Iris pigment epithelial cell (primary cell): Measurements from ENCODE around the gene MAP3K7.

ENCODE experiments used
- DNase-seq: peaks from one replicate; pipeline ENCODE4 v3.0.0-alpha.2; 2011; ENCODE audit warnings: low read depth

The MAP3K7 gene

DNA sequence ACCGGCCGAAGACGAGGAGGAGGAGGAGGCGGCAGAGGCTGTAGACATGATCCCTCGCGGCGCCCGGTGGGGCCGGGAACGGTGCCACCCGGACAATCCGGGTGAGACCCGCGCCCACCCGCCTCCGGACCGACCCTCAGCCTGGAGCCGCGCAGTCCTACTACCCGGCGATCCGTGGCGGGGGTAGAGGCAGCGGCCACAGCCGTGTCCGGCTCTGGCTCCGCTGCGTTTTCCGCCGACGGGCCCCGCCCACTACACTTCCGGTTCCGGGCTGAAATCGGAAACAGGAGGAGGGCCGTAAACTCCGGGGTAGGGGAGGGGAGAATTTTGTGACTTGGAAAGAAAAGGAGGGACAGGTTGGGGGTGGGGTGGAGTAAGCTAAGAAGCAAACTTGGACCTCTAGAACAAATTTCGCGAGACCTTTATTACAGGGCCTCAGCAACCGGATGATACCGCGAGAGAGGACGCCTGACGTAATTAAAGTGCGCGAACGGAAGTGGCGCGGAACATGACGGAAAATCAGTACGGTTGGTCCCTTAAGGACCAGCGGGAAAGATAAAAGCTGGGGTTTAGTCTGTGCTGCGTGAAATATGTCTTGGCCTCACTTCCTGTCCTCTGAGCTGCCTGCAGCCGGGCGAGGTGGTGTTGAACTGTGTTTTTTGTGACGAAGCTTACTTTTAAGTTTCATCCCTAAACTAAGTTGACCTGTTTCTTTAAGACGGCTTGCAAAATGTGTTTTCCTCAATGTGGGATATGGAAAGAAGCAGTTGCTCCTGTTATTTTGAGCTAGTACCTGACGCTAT is at the start of gene MAP3K7:
Gene MAP3K7, minus strand, starts transcription at position 237 of the 803 bp plus-strand sequence. Its CDS starts 189 bp downstream, at position 48.
- DNase-seq: peak; percentile 96

DNA sequence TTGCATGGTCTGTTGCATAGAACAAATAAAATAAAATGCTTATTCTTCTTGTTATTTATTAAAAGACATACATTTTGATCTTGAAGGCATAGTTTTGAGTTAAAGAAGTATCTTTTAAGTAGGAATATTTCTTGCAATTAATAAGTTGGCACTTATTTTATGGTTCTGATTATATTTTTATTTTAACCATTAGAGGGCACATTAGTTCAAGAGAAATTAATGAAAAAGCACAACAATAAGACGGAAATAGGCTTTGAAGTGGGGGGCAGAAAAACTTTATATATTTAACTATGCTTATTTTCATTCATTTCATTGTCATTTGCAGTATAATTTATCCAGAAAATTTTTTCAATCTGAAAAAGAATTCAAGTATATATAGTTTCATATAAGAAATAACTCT is 44.2 kb upstream of the MAP3K7 start:
- no peak for DNase-seq

DNA sequence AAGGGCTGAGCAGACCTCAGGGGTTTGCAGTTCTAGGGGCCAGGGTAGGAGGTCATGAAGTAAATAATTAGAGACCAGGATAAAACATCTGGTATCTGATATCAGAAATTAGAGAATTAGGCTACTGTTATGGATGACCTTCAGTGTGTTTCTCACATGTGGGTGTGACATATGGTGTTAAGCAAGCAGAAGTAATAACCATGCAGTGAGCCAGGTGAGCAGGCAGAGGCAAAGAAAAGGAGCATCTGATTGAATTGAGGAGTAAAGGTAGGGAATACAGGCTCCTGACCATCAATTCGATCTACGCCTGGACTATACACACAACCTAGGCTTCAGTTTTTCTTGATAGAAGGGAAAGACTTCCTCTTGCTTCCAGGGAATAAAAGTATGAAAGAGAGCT is 34.7 kb upstream of the MAP3K7 start:
- DNase-seq: no peak

DNA sequence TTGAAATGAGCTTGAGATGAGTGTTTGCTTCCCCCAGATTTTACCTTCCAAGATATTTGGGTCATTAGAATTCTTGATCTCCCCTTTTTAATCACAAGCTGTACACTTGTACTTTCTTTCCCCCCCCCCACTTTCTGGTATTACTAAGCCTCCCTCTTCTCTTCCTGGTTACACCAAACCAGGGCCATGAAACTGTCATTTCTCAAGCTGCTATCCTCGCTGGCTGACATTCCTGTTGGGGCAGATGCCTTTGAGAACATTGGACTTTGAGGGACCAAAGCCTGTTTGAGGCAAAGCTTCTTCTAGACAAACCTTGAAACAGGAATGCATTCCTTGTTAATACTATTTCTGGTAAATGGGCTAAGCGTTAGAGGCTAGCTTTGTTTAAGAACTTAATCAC is 32.3 kb upstream of the MAP3K7 start:
- DNase-seq: no peak

DNA sequence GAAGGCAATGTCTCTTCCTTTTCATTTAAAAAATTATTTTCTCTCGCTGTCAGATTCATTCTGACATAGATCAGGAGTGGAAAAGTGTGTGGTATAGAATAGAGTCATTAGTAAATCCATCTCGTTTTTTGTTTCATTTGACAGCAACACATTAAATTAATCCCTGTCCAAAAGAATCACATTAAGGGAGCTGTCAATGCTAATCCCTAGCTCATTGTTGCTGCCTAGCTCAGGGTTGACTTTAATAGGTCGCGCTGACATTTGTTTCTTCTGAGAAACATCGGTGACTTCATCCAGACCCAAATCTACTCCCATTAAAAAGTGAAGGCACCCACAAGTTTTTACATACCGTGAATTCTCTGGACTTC is 25.4 kb upstream of the MAP3K7 start:
- DNase-seq: no peak

GRCh38 chr6:90611543-90612312 is 24.9 kb upstream of the MAP3K7 start:
- no peak for DNase-seq

GRCh38 chr6:90610751-90611542 is 24.1 kb upstream of the MAP3K7 start:
- DNase-seq: peak; percentile 25

DNA sequence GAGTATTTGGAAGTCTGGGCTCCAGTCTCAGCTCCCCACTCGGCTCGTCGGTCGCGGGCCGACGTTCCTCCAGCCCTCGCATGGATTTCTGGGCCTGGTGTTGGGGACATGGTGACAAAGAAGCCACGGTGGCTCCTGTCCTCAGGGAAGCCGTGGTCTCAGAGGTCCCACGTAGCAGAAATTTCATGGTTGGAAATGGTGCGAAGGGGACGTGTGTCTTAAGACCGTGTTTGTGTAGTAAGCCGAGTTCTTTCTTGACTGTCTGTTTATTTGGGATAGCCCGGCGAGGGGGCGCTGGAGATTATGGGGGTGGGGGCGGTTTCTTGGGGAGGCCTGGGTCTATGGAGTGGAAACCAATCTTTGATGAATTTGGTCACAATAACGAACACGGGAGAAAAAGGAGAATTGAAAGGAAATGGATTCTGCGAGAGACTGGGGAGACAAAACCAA is 23.5 kb upstream of the MAP3K7 start:
- peak; percentile 11 for DNase-seq

- no peak for DNase-seq
Observed at GRCh38 chr6:90605749-90606340, 19.0 kb upstream of the MAP3K7 start.

DNA sequence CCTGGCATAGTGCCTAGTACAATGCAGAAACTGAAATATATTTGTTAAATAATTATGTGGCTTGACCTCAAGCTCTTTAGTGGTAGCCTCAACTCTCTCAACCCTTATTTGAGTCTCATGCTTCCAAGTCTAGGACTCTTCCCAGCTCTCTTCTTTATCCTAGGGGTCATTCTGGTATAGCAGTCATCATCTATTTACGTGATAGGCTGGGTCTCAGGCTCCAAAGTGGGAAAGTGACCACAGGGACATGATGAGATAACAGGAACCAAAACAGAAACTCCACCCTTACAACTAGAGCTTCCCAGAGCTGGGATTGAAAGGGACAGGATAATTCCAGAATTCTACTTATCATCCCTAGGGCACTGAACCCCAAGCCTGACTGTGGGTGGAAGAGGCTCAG is 17.7 kb upstream of the MAP3K7 start:
- no peak for DNase-seq

GRCh38 chr6:90599151-90599550 is 12.3 kb upstream of the MAP3K7 start:
- no peak for DNase-seq

DNA sequence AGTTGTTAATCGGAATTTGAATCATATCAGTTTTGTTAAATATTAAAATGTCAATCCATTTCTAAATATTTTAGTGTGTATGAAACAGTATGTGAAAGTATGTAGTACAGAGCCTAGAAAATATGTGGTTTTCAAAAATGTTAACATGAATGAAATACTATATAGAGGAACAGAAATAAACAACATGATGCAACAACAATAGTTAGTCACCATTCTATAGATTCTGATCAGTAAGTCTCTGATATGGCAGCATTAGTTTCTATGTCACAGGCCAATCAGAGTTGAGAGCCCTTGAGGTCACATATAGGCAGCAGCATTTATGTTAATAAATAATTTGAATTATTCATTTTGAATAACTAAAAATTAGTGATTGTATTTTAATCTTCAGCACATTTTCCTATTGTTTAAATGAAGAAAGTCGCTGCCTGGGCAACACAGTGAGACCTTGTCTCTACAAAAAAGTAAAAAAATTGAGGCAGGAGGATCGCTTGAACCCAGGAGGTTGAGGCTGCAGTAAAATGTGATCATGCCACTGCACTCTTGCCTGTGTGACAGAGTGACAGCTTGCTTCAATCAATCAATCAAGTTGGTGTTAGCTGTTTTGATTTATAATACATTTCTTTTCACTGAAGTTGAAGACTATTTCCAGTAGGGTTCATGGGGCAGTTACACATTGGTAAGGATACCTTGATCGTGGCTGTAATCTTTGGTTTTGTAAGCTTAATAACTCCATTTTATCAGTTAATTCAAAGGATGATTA is 11.5 kb upstream of the MAP3K7 start:
- no peak for DNase-seq

- no peak for DNase-seq
Observed at GRCh38 chr6:90596967-90597539, 10.2 kb upstream of the MAP3K7 start.

DNA sequence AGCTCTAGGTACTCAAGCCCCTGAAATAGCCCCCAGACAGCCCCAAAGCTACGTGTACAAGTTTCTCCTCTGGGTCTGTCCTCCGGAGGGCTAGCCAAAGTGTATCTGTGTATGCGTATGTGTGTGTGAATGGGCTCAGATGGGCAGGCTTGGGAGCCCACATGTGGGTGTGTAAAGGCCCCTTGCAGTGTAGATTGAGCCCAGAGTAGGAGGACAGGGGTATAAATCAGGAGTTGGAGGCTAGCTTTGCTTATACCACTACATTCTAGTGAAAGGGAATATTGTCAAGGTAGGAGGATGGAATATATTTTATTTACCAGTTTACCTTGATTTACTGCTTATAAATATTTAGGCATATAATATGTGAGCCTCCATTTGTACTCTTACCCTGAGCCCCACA is 9.0 kb upstream of the MAP3K7 start:
- DNase-seq: no peak

- DNase-seq: no peak
Observed at GRCh38 chr6:90586546-90586835, 381 bp downstream of the MAP3K7 start.

GRCh38 chr6:90584636-90585255 is 2.1 kb downstream of the MAP3K7 start:
- peak; percentile 57 for DNase-seq

GRCh38 chr6:90583836-90584481 is 2.9 kb downstream of the MAP3K7 start:
- no peak for DNase-seq

DNA sequence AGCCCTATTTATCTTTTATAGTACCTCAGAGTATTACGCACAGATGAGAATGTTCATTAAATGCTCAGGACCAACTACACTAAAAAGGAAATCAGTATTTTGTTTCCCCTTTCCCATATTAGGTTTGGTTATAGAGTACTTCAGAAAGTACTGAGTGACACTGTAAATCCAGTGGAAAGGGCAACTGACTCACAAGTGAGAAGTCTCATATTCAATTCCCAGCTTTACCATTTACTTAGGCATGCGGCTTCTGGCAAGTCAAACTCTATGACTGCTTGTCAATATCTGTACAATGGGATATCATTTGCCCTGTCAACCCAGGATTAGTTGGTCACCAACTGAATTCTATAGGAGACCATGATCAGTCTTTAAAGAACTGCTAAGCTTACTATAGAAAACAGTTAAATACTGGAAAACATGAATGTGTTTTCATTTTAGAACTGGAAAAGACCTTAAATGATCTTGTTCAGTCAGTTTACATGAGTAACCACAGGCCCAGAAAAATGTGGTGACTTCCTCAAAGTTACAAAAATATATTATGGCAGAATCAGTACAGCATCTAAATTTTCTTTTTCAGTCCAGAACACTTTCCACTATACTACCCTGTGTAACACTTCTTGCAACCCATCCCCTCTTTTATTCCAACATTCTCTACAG is 3.6 kb downstream of the MAP3K7 start:
- peak; percentile 51 for DNase-seq

GRCh38 chr6:90581146-90581545 is 5.7 kb downstream of the MAP3K7 start:
- no peak for DNase-seq
